Activated T-helper 2 cell treated with anti-CD3 and anti-CD28 coated beads, Interferon-gamma antibody, Interleukin-2, Interleukin-4, amounts not matched to agents 10 μg/mL and 5 μg/mL and 100 μg/mL, durations not matched to agents 14 hours and 24 hours and 36 hours (primary cell): ENCODE data around the gene RAB37. TPM values are rescaled to one million over a fixed set of nuclear protein-coding genes. Genes with fewer than 3 reads are reported as not detected.

Experiments used
- DNase-seq: peaks from one replicate; pipeline ENCODE4 v3.0.0; 2021; ENCODE audit warnings: low spot score
- H3K27ac Mint-ChIP-seq: one replicate; pipeline ENCODE4 v1.8.0; 2021; ENCODE audit warnings: mixed read lengths
- H3K27me3 Mint-ChIP-seq: one replicate; pipeline ENCODE4 v1.8.0; 2021; ENCODE audit warnings: low read depth, mixed read lengths
- H3K36me3 Mint-ChIP-seq: one replicate; pipeline ENCODE4 v1.8.0; 2021; ENCODE audit warnings: low read depth, mixed read lengths
- H3K4me1 Mint-ChIP-seq: one replicate; pipeline ENCODE4 v1.8.0; 2021; ENCODE audit warnings: low read depth, mixed read lengths
- H3K4me3 Mint-ChIP-seq: one replicate; pipeline ENCODE4 v1.8.0; 2021; ENCODE audit warnings: low read depth, mild to moderate bottlenecking, moderate library complexity, mixed read lengths
- H3K9me3 Mint-ChIP-seq: one replicate; pipeline ENCODE4 v1.8.0; 2021; ENCODE audit warnings: mixed read lengths
- intact Hi-C: fragments of 100-400 bp; cut with micrococcal nuclease; formaldehyde crosslinking; loops from one replicate; pipeline ENCODE4 v1.15.1; 2023
- total RNA-seq: library from RNA; stranded (reverse); gene quantifications from 2 replicates; pipeline ENCODE4 v1.2.3, GENCODE V29; 2022

RAB37 gene
- total RNA-seq, 1 donor from 2014 or later, result 9.7 TPM

- Mint-ChIP-seq H3K27ac (no peak overlapping the region), H3K36me3 (peaks cover 65% of the 10 kb centered on the region), H3K4me3 (no peak overlapping the region), H3K27me3 (no peaks in the 10 kb centered on the region), H3K9me3 (no peaks in the 10 kb centered on the region), H3K4me1 (peaks cover 23% of the 10 kb centered on the region)
- intact Hi-C loops, result no loop called here
- DNase-seq, result no peak
Observed at GRCh38 chr17:74771319-74771914, 34.4 kb downstream of the RAB37 start.

DNA sequence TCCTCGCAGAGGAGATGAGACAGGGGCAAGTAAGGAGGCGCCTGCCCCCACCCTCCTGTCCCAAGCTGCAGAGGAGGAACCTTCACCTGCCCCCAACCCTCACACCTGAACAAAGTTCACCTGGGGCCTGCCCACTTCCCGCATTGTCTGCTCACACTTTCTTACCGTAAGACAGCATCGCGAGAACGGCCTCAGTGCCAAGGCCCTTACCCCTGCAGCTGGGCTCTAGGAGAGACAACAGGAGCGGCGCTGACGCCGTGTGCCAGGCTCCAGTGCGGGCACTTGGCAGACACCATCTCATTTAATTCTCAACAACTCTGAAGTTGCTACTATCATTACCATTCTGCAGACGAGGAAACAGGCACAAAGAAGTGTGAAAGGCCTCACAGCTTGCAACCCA, 35.0 kb downstream of the RAB37 start:
- Mint-ChIP-seq H3K36me3 (peaks cover 62% of the 10 kb centered on the region), H3K4me3 (no peak overlapping the region), H3K27me3 (no peaks in the 10 kb centered on the region), H3K27ac (no peak overlapping the region), H3K9me3 (no peaks in the 10 kb centered on the region), H3K4me1 (peaks cover 26% of the 10 kb centered on the region)
- DNase-seq, result no peak
- intact Hi-C loops, result no loop called here

DNA sequence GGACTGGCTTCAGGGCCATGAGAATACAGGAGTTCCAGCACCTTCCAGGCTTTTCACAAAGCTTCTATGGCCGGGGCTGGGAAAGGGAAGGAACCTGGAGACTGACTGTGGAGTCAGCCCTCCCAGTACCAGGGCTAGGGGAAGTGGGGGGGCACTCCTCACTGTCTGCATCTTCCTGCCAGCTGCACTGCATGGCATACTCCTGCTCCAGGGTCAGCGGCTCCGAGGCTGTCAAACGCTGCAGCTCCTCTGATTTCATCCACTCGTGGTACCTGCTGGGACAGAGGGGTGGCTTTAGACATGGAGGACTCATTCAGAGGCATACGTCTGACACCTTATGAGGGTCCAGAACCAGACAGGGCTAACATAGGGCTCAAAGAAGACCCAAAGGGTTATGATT, 36.4 kb downstream of the RAB37 start:
- Mint-ChIP-seq H3K4me3 (peak overlapping the region; percentile 59), H3K4me1 (peaks cover 36% of the 10 kb centered on the region), H3K27me3 (no peaks in the 10 kb centered on the region), H3K9me3 (no peaks in the 10 kb centered on the region), H3K36me3 (peaks cover 59% of the 10 kb centered on the region), H3K27ac (peak overlapping the region; percentile 1)
- DNase-seq, result no peak
- intact Hi-C loops, result no loop called here

GRCh38 chr17:74773871-74774286, 36.8 kb downstream of the RAB37 start:
- peaks cover 35% of the 10 kb centered on the region for H3K4me1 Mint-ChIP-seq
- no peaks in the 10 kb centered on the region for H3K9me3 Mint-ChIP-seq
- H3K27me3 Mint-ChIP-seq, result no peaks in the 10 kb centered on the region
- peaks cover 56% of the 10 kb centered on the region for H3K36me3 Mint-ChIP-seq
- DNase-seq, result no peak
- peak overlapping the region; percentile 59 for H3K4me3 Mint-ChIP-seq
- intact Hi-C loops, result no loop called here
- peak overlapping the region; percentile 1 for H3K27ac Mint-ChIP-seq

GRCh38 chr17:74775409-74776043, 38.5 kb downstream of the RAB37 start:
- H3K4me1 Mint-ChIP-seq, result peaks cover 47% of the 10 kb centered on the region
- H3K36me3 Mint-ChIP-seq, result peaks cover 46% of the 10 kb centered on the region
- peak overlapping the region; percentile 99 for H3K4me3 Mint-ChIP-seq
- intact Hi-C loops, result loop anchor here (1.0 kb wide), 1 partner anchor 27 kb away; the partner anchor contains the start of gene NHERF1
- H3K27me3 Mint-ChIP-seq, result no peaks in the 10 kb centered on the region
- H3K9me3 Mint-ChIP-seq, result no peaks in the 10 kb centered on the region
- H3K27ac Mint-ChIP-seq, result peak overlapping the region; percentile 90
- no peak for DNase-seq

- Mint-ChIP-seq H3K27me3 (no peaks in the 10 kb centered on the region), H3K27ac (peak within 1 kb of the TSS; percentile 90), H3K4me3 (peak within 1 kb of the TSS; percentile 99), H3K4me1 (peaks cover 48% of the 10 kb centered on the region), H3K9me3 (no peaks in the 10 kb centered on the region), H3K36me3 (peaks cover 41% of the 10 kb centered on the region)
- DNase-seq, result peak; percentile 98
- intact Hi-C loops, result no loop called here
Observed at GRCh38 chr17:74776044-74776962, 39.2 kb downstream of the RAB37 start, which contains the start of gene NAT9. Gene NAT9, minus strand, starts transcription at chr17:74776345. Its CDS starts 647 bp downstream, at chr17:74775698.

- H3K4me3 Mint-ChIP-seq, result peak overlapping the region; percentile 99
- H3K4me1 Mint-ChIP-seq, result peaks cover 48% of the 10 kb centered on the region
- peak overlapping the region; percentile 28 for H3K27ac Mint-ChIP-seq
- H3K36me3 Mint-ChIP-seq, result peaks cover 39% of the 10 kb centered on the region
- no peak for DNase-seq
- H3K9me3 Mint-ChIP-seq, result no peaks in the 10 kb centered on the region
- intact Hi-C loops, result no loop called here
- no peaks in the 10 kb centered on the region for H3K27me3 Mint-ChIP-seq
Observed at GRCh38 chr17:74776990-74777389, 39.9 kb downstream of the RAB37 start.

GRCh38 chr17:74777901-74778515, 41.0 kb downstream of the RAB37 start:
- no peaks in the 10 kb centered on the region for H3K9me3 Mint-ChIP-seq
- intact Hi-C loops, result no loop called here
- peaks cover 49% of the 10 kb centered on the region for H3K4me1 Mint-ChIP-seq
- DNase-seq, result no peak
- H3K36me3 Mint-ChIP-seq, result peaks cover 34% of the 10 kb centered on the region
- no peaks in the 10 kb centered on the region for H3K27me3 Mint-ChIP-seq
- peak overlapping the region; percentile 42 for H3K27ac Mint-ChIP-seq
- H3K4me3 Mint-ChIP-seq, result peak overlapping the region; percentile 52

- H3K9me3 Mint-ChIP-seq, result no peaks in the 10 kb centered on the region
- peaks cover 27% of the 10 kb centered on the region for H3K36me3 Mint-ChIP-seq
- H3K27ac Mint-ChIP-seq, result peak overlapping the region; percentile 98
- peak overlapping the region; percentile 38 for H3K4me3 Mint-ChIP-seq
- H3K27me3 Mint-ChIP-seq, result no peaks in the 10 kb centered on the region
- H3K4me1 Mint-ChIP-seq, result peaks cover 50% of the 10 kb centered on the region
- DNase-seq, result no peak
- intact Hi-C loops, result no loop called here
Observed at GRCh38 chr17:74778960-74779359, 41.9 kb downstream of the RAB37 start.

DNA sequence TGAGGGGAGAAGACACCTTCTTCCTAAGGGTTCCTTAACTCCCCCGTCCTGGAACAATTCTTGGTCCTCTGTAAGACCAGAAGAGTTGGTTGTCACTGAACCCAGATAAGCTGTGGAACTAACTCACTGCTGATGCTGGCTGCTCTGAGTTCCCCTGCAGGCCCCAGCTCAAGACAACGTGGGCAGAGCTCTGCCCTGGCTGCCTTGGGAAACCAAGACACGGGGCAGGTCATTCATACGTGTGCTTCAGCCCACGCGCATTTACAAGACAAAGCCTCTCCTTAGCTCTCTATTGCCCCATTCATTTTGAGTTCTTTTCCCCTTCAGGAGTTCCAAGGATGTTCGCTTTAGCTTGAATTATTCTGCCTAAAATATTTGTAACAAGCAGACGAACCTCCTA, 42.4 kb downstream of the RAB37 start:
- DNase-seq, result no peak
- peaks cover 29% of the 10 kb centered on the region for H3K36me3 Mint-ChIP-seq
- intact Hi-C loops, result no loop called here
- H3K9me3 Mint-ChIP-seq, result no peaks in the 10 kb centered on the region
- H3K27ac Mint-ChIP-seq, result peak overlapping the region; percentile 98
- peak overlapping the region; percentile 69 for H3K4me3 Mint-ChIP-seq
- H3K4me1 Mint-ChIP-seq, result peaks cover 54% of the 10 kb centered on the region
- no peaks in the 10 kb centered on the region for H3K27me3 Mint-ChIP-seq

DNA sequence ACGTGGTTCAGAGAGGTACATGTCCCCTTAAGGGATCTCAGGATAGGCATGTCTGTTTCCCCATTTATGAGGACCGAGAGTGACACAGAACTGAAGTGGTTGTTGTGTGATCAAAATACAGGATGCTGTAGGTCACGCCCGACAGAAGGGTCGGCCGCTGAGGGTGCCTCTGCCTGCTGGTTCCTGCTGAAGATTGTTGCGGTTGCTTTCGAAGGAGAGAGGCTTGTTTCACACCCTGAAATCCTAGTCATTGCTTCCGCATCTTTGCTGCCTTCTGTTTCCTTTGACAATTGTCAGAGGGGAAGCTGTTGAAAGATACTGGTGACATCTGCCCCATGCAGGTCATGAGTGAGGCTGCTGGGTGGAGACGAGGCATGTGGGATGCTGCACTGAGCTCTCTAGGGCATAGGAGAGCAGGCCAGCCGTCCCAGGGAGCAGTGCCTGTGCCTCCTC, 42.9 kb downstream of the RAB37 start:
- intact Hi-C loops, result loop anchor here (10.0 kb wide), 1 partner anchor 205 kb away; the partner anchor contains the start of gene CDR2L
- peaks cover 29% of the 10 kb centered on the region for H3K36me3 Mint-ChIP-seq

More for the DNA sequence above, 42.9 kb downstream of the RAB37 start:
- H3K9me3 Mint-ChIP-seq, result no peaks in the 10 kb centered on the region
- peak; percentile 74 for DNase-seq
- H3K4me3 Mint-ChIP-seq, result peak overlapping the region; percentile 69
- H3K4me1 Mint-ChIP-seq, result peaks cover 58% of the 10 kb centered on the region
- peak overlapping the region; percentile 98 for H3K27ac Mint-ChIP-seq
- no peaks in the 10 kb centered on the region for H3K27me3 Mint-ChIP-seq
